Endothelial cell of hepatic sinusoid (primary cell): ENCODE measurements around the gene FHDC1.

Source experiments
- in situ Hi-C: cut with HindIII; loops from 2 replicates; pipeline ENCODE4 v1.10.0; 2017; ENCODE audit warnings: low sequenced_read_pairs

The FHDC1 gene

DNA sequence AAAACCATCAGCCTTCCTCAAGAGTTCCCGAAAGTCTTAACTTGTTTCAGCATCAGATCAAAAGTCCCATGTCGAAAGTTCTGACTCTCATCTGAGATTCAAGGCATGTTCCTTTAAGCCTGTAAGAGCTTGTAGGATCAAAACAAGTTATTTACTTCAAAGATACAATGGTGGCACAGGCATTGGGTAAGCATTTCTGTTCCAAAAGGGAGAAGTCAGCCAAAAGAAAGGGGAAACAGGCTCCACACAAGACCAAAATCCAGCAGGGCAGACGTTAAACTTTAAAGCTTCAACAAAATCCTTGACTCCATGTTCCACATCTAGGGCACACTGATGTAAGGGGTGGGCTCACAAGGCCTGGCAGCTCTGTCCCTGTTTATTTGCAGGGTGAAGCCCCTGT, 91.7 kb downstream of the FHDC1 start:
- in situ Hi-C loops: no loop called here

- in situ Hi-C loops: no loop called here
These were observed 92.4 kb downstream of the FHDC1 start for GRCh38 chr4:153028535-153028934.
